GM21786 (cell line): ENCODE results near the gene CTNS.
A peak's percentile ranks its signal among the peaks of the same experiment; 100 is the strongest.

Experiments
- ATAC-seq: cut with Tn5 transposase; IDR thresholded peaks from one replicate; pipeline ENCODE4 v1.9.1; 2021; ENCODE audit not compliant: unreplicated experiment

The CTNS gene

GRCh38 chr17:3657874-3658783, 21.6 kb downstream of the CTNS start:
- ATAC-seq = no peak

- no peak for ATAC-seq
Observed at GRCh38 chr17:3658784-3659449, 22.4 kb downstream of the CTNS start.

GRCh38 chr17:3659541-3660111, 23.1 kb downstream of the CTNS start:
- no peak for ATAC-seq

- ATAC-seq = no peak
Observed at GRCh38 chr17:3660311-3660891, 23.8 kb downstream of the CTNS start.

GRCh38 chr17:3663102-3664011, 26.8 kb downstream of the CTNS start:
- ATAC-seq = no peak

- no peak for ATAC-seq
Observed at GRCh38 chr17:3665834-3666233, 29.3 kb downstream of the CTNS start.

GRCh38 chr17:3666516-3666915, 30.0 kb downstream of the CTNS start:
- ATAC-seq = no peak

- ATAC-seq = peak; percentile 9
Observed at GRCh38 chr17:3667366-3668278, 31.1 kb downstream of the CTNS start.

GRCh38 chr17:3668279-3669084, 31.9 kb downstream of the CTNS start, which contains the start of the genes EMC6 and TAX1BP3:
EMC6 (plus strand) TSS chr17:3668812; CDS start chr17:3669147, 335 bp downstream.
TAX1BP3 (minus strand) TSS chr17:3668578; CDS start chr17:3668526, 52 bp downstream.
- ATAC-seq = peak; percentile 94

GRCh38 chr17:3669085-3669347, 32.5 kb downstream of the CTNS start:
- ATAC-seq = no peak

GRCh38 chr17:3669548-3669947, 33.0 kb downstream of the CTNS start:
- no peak for ATAC-seq

- no peak for ATAC-seq
Observed at GRCh38 chr17:3672571-3672970, 36.0 kb downstream of the CTNS start.

GRCh38 chr17:3675886-3676285, 39.3 kb downstream of the CTNS start:
- no peak for ATAC-seq

- no peak for ATAC-seq
Observed at GRCh38 chr17:3678095-3678820, 41.7 kb downstream of the CTNS start.

GRCh38 chr17:3678821-3679530, 42.4 kb downstream of the CTNS start:
- no peak for ATAC-seq

- ATAC-seq = no peak
Observed at GRCh38 chr17:3679531-3680126, 43.1 kb downstream of the CTNS start.

- ATAC-seq = no peak
Observed at GRCh38 chr17:3681057-3681456, 44.5 kb downstream of the CTNS start.
